Measurements from ENCODE around the gene ZNF674.
A peak's percentile ranks its signal among the peaks of the same experiment; 100 is the strongest.

ZNF674 gene

DNA sequence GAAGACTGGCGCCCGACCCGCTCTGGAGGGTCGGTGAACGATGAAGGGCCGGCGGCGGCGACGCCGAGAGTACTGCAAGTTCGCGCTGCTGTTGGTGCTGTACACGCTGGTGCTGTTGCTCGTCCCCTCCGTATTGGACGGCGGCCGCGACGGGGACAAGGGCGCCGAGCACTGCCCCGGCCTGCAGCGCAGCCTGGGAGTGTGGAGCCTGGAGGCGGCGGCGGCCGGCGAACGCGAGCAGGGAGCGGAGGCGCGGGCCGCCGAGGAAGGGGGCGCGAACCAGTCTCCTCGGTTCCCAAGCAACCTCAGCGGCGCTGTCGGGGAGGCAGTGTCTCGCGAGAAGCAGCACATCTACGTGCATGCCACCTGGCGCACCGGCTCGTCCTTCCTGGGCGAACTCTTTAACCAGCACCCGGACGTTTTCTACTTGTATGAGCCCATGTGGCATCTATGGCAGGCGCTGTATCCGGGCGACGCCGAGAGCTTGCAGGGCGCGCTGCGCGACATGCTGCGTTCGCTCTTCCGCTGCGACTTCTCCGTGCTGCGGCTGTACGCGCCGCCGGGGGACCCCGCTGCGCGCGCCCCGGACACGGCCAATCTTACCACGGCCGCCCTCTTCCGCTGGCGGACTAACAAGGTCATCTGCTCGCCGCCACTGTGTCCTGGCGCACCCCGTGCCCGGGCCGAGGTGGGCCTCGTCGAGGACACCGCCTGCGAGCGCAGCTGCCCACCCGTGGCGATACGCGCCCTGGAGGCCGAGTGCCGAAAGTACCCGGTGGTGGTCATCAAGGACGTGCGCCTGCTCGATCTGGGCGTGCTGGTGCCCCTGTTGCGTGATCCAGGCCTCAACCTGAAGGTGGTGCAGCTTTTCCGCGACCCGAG, 28.9 kb upstream of the ZNF674 start:
- Histone ChIP-seq H2BK5ac (ENCODE audit: low read depth, low read length, poor library complexity, severe bottlenecking) (no peak overlapping the region), H3K14ac (ENCODE audit: low read length in 2 of 2) (no peak overlapping the region), H3K23ac (ENCODE audit: low read length in 2 of 2) (peak overlapping the region in 1 of 2 experiments; percentile 14), H3K9ac (ENCODE audit: low read length) (peak overlapping the region; percentile 79), H4K91ac (ENCODE audit: low read length) (peak overlapping the region; percentile 27), H3K9me3 (ENCODE audit: control insufficient read depth, low read length) (no peaks in the 10 kb centered on the region), H3K4me1 (ENCODE audit: control insufficient read depth, insufficient read depth, low read depth, low read length) (peaks cover 13% of the 10 kb centered on the region), H2AK5ac (ENCODE audit: low read length, severe bottlenecking) (no peak overlapping the region), H3K4me2 (ENCODE audit: low read length, poor library complexity, severe bottlenecking) (peak overlapping the region; percentile 92), H3K79me1 (replicated peaks; ENCODE audit: low read length, poor library complexity, severe bottlenecking) (peaks cover 6% of the 10 kb centered on the region), H2BK15ac (ENCODE audit: low read depth, poor library complexity, severe bottlenecking) (no peak overlapping the region), H2BK12ac (ENCODE audit: low read length in 2 of 2) (no peak overlapping the region), H2AFZ (ENCODE audit: low read depth, low read length) (peak overlapping the region; percentile 61), H3K4me3 (ENCODE audit: insufficient read depth in 1 of 2, low read depth in 1 of 2, low read length in 2 of 2) (peak overlapping the region; percentile 71 to 83), H3K18ac (ENCODE audit: low read depth in 1 of 2, low read length in 2 of 2) (peak overlapping the region; percentile 21 to 73), H4K8ac (ENCODE audit: low read length) (peak overlapping the region; percentile 64), H3K27ac (ENCODE audit: low read length, poor library complexity, severe bottlenecking) (no peak overlapping the region), H2BK120ac (ENCODE audit: low read depth, low read length) (no peak overlapping the region), H3K36me3 (ENCODE audit: control insufficient read depth in 1 of 2, insufficient read depth in 2 of 2, low read depth in 1 of 2, low read length in 2 of 2) (no peaks in the 10 kb centered on the region), H3K27me3 (ENCODE audit: control insufficient read depth in 1 of 2, insufficient read depth in 1 of 2, low read length in 2 of 2) (peaks cover 0 to 11% of the 10 kb centered on the region in 2 experiments), H3K4ac (ENCODE audit: low read depth in 1 of 2, low read length in 2 of 2) (no peak overlapping the region)
- peak; percentile 65 for DNase-seq
- 2% methylated on average over 55 of the region's 107 CpGs for WGBS

DNA sequence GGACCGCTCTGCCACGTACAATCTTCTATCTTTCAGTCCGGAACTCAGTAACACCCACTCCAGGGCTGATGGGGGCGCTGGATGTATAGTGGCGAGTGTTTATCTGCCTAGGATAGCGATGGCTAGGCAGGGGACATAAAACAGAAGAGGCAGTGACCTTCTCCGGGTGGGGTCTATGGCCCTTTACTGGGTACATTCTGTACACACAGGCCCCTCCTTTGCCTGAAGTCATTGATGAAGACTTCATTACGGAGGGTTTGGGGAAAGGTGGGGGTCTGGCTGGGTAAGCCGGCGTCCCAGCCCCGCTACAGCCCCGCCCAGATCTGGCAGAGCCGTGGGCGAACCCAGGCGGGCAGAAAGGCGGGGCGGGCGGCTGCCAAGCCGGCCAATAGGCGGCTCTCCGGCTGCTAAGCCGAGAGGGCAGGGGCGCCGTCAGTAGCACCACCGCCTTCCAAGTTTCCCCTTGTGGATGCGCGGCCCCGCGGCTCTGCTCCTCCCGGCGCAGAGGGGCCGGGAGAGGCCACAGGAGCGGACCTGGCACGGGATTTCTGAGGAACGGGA, 28.2 kb upstream of the ZNF674 start, which contains the start of gene CHST7:
TSS of gene CHST7 (plus strand) at position 435 of the 561 bp plus-strand sequence. CDS start 167 bp downstream, outside the sequence.
- Histone ChIP-seq H3K14ac (ENCODE audit: low read length in 2 of 2) (no peak within 1 kb of the TSS), H2BK15ac (ENCODE audit: low read depth, poor library complexity, severe bottlenecking) (no peak within 1 kb of the TSS), H3K4ac (ENCODE audit: low read depth in 1 of 2, low read length in 2 of 2) (no peak within 1 kb of the TSS), H4K91ac (ENCODE audit: low read length) (peak within 1 kb of the TSS; percentile 27), H3K4me3 (ENCODE audit: insufficient read depth in 1 of 2, low read depth in 1 of 2, low read length in 2 of 2) (peak within 1 kb of the TSS; percentile 71 to 83), H3K27me3 (ENCODE audit: control insufficient read depth in 1 of 2, insufficient read depth in 1 of 2, low read length in 2 of 2) (peaks cover 0 to 11% of the 10 kb centered on the region in 2 experiments), H2BK120ac (ENCODE audit: low read depth, low read length) (no peak within 1 kb of the TSS), H2BK5ac (ENCODE audit: low read depth, low read length, poor library complexity, severe bottlenecking) (no peak within 1 kb of the TSS), H3K79me1 (replicated peaks; ENCODE audit: low read length, poor library complexity, severe bottlenecking) (peaks cover 4% of the 10 kb centered on the region), H4K8ac (ENCODE audit: low read length) (peak within 1 kb of the TSS; percentile 72), H2AK5ac (ENCODE audit: low read length, severe bottlenecking) (no peak within 1 kb of the TSS), H3K23ac (ENCODE audit: low read length in 2 of 2) (peak within 1 kb of the TSS in 1 of 2 experiments; percentile 14), H3K9me3 (ENCODE audit: control insufficient read depth, low read length) (no peaks in the 10 kb centered on the region), H3K9ac (ENCODE audit: low read length) (peak within 1 kb of the TSS; percentile 79), H3K18ac (ENCODE audit: low read depth in 1 of 2, low read length in 2 of 2) (peak within 1 kb of the TSS; percentile 54 to 73), H3K4me2 (ENCODE audit: low read length, poor library complexity, severe bottlenecking) (peak within 1 kb of the TSS; percentile 92), H2AFZ (ENCODE audit: low read depth, low read length) (peak within 1 kb of the TSS; percentile 61), H3K27ac (ENCODE audit: low read length, poor library complexity, severe bottlenecking) (peak within 1 kb of the TSS; percentile 32), H2BK12ac (ENCODE audit: low read length in 2 of 2) (no peak within 1 kb of the TSS), H3K4me1 (ENCODE audit: control insufficient read depth, insufficient read depth, low read depth, low read length) (peaks cover 13% of the 10 kb centered on the region), H3K36me3 (ENCODE audit: control insufficient read depth in 1 of 2, insufficient read depth in 2 of 2, low read depth in 1 of 2, low read length in 2 of 2) (no peaks in the 10 kb centered on the region)
- DNase-seq, result peak; percentile 77
- WGBS, result 0% methylated on average over 14 of the region's 35 CpGs

DNA sequence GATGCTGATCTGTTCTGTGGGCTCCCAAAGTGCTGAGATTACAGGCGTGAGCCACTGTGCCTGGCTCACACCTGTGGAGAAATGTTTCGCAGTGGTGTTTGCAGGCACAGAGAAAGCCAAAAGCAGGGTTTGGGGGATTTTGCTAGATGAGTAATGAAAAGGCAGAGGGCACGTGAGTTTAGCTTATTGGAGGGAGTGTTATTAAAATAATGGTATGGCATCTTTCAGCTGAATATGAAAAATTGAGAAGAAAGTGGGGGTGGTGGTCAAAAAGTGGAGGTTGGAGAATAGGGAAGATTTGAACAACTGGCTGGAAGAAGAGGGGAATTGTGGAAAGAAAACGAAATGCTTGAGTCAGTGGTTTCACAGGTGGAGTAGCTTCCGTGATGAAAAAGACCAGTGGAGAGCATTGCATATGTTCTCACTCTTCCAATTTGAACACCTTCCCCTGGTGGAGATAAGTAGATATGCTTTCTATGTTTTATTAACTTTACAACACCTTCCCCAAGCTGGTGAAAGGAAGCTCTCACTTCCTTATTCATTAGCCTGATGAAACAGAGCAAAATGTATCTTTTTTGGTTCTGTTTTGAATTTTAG, 27.2 kb upstream of the ZNF674 start:
- Histone ChIP-seq H3K4ac (ENCODE audit: low read depth in 1 of 2, low read length in 2 of 2) (no peak overlapping the region), H3K27me3 (ENCODE audit: control insufficient read depth in 1 of 2, insufficient read depth in 1 of 2, low read length in 2 of 2) (peaks cover 0 to 11% of the 10 kb centered on the region in 2 experiments), H3K18ac (ENCODE audit: low read depth in 1 of 2, low read length in 2 of 2) (no peak overlapping the region), H2BK120ac (ENCODE audit: low read depth, low read length) (no peak overlapping the region), H3K27ac (ENCODE audit: low read length, poor library complexity, severe bottlenecking) (no peak overlapping the region), H2AK5ac (ENCODE audit: low read length, severe bottlenecking) (no peak overlapping the region), H3K9ac (ENCODE audit: low read length) (no peak overlapping the region), H3K4me3 (ENCODE audit: insufficient read depth in 1 of 2, low read depth in 1 of 2, low read length in 2 of 2) (no peak overlapping the region), H3K4me1 (ENCODE audit: control insufficient read depth, insufficient read depth, low read depth, low read length) (peaks cover 13% of the 10 kb centered on the region), H2BK5ac (ENCODE audit: low read depth, low read length, poor library complexity, severe bottlenecking) (no peak overlapping the region), H3K79me1 (replicated peaks; ENCODE audit: low read length, poor library complexity, severe bottlenecking) (peaks cover 1% of the 10 kb centered on the region), H3K4me2 (ENCODE audit: low read length, poor library complexity, severe bottlenecking) (no peak overlapping the region), H3K9me3 (ENCODE audit: control insufficient read depth, low read length) (no peaks in the 10 kb centered on the region), H2BK15ac (ENCODE audit: low read depth, poor library complexity, severe bottlenecking) (no peak overlapping the region), H2AFZ (ENCODE audit: low read depth, low read length) (no peak overlapping the region), H2BK12ac (ENCODE audit: low read length in 2 of 2) (no peak overlapping the region), H3K23ac (ENCODE audit: low read length in 2 of 2) (no peak overlapping the region), H4K91ac (ENCODE audit: low read length) (no peak overlapping the region), H3K36me3 (ENCODE audit: control insufficient read depth in 1 of 2, insufficient read depth in 2 of 2, low read depth in 1 of 2, low read length in 2 of 2) (no peaks in the 10 kb centered on the region), H4K8ac (ENCODE audit: low read length) (no peak overlapping the region), H3K14ac (ENCODE audit: low read length in 2 of 2) (no peak overlapping the region)
- no peak for DNase-seq
- 81% methylated on average over 3 of the region's 5 CpGs for WGBS

Data from mesenchymal stem cell (in vitro differentiated cells and primary cell).